Activated CD4-positive, CD25-positive, alpha-beta regulatory T cell treated with anti-CD3 and anti-CD28 coated beads, Interleukin-2, amount 50 U/mL, for 24 hours (primary cell): ENCODE results near the gene LDLRAD3.

ENCODE experiments used
- ATAC-seq, 2 donors: fragments of 150-1000 bp; cut with Tn5 transposase; one replicate each; pipeline ENCODE4 v1.10.0; 2021; ENCODE audit warnings: mild to moderate bottlenecking in 1 of 2, moderate library complexity in 1 of 2

The LDLRAD3 gene

GRCh38 chr11:35963911-35964310 is 20.0 kb downstream of the LDLRAD3 start:
- ATAC-seq, result no peak

DNA sequence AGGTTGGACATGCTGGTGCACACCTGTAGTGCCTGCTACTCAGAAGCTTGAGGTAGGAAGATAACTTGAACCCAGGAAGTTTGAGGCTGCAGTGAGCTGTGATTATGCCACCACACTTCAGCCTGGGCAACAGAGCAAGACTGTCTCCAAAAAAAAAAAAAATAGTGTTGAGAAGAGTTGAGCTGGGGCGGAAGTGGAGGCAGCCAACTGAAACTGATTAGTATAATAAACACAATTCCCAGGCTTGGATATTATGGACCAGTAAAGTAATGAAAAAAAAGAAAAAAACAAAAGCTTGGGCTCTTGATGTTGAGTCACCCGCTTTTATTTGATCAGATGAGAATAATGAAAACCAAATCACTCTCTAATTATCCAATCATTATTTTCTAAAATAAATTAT is 21.0 kb downstream of the LDLRAD3 start:
- no peak for ATAC-seq

- no peak for ATAC-seq
These were observed 23.2 kb downstream of the LDLRAD3 start for GRCh38 chr11:35967042-35967441.

DNA sequence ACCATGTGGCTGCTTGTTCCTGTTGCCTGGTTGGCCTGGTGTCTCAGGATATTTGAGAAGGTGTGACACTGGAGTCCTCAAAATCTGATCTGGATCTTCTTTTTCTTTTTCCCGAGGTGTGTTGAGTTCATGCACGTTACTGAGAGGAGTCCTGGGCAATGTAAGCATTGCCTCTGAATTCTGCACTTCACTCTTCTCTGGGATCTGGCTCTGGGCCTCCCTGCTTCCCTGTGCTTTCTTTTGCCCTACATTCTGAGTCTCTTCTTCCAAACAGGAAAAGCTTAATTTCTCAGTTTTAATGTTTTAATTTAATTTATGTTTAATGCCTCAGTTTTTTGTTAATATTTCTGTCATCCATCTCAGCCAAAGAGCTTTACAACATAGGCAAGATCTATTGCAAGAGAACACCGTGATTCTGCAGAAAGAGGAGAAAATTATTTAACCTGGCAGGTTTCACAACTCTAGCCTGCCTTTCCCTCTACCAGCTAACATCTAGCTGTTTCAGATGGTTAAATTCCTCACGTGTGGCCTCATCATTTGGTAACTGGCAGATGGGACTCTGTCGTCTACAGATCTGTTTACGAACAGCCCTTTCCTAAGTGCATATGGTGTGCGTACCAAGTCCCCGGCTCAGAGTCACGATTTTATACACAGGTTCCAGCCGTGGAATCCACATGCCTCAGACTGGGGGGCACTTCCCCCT is 24.7 kb downstream of the LDLRAD3 start:
- ATAC-seq, result no peak

DNA sequence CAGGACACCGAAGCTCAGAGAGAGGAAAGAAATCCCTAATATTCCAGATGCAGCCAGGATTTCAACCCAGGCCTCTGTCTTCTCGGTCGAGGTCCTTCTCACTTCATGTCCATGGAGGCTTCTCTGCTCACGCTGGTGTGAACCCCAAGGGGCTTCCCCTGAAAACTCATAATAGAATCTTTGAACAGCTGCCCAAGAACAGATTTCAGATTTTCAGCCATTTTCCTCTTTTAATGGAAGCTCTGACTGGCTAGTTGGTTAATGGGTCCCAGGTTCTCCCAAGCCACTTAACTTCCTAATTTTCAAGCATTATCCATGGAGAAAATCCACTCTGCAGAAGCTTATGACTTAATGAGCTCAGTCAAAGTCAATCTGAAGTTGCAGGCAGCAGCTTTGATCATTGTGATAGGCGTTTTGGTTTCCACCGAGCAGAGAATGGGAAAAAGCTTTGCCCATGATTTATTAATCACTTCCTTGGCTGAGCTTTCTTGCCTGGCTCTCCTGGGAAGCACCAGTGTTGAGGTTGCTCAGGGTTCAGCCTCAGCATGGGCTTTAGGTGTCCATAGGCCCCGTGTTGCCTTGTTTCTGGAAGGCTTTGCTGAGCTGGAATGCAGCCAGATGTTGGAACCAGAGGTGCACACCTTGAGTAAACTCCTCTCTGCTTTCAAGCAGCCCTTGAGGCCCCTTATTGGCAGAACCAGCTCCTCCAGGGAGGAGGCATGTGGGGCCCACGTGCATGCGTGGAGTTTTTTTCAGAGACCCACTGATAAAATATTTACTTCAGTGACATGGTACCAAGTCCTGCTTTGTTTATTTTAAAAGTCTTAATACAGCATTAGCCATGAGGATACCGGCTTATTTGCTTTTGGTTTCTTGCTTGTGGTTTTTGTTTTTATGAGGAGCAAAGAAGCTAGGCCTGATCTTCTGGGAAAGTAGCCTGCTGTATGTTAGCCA is 25.5 kb downstream of the LDLRAD3 start:
- no peak for ATAC-seq

DNA sequence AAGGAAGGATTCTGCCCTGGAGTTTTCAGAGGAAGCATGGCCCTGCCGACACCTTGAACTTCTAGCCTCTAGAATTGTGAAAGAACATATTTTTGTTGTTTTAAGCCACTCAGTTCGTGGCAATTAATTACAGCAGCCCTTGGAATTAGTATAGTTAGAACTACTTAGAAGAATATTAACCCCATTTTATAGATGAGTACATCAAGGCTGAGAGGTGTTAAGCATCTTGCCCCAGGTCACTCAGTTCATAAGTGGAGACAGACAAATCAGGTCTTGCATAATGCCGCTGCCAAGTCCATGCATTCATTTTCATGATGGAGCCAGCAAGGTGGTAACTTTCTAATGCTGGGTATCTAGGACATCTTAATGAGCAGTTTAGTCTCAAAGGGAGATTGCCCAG is 26.6 kb downstream of the LDLRAD3 start:
- no peak for ATAC-seq

DNA sequence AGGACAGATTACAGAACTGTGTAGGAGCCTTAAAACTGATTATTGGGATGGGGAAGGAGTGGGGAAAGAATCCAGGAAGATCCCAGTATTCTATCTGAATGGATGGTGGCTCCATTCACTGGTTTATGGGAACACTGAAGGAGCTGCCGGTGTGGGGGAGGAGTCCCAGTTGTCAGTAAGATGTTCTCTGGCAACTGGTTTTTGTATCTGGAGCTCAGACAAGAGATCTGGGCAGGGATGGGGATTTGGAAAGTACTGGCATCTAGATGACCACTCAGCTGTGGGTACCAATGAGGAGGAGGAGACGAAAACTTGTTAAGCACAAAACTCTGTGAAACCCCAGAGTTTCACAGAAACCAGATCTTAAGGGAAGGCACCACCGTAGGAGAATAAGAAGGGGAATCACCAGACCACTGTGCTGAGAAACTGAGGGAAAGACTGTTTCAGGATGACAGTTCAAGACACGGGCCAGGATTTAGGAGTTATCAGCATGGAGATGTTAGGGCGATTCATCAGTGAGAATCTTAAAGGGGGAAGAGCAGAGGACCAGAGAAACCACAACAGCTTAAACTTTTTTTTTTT is 28.1 kb downstream of the LDLRAD3 start:
- no peak for ATAC-seq

- no peak for ATAC-seq
These were observed 31.2 kb downstream of the LDLRAD3 start for GRCh38 chr11:35974882-35975589.

- no peak for ATAC-seq
These were observed 32.6 kb downstream of the LDLRAD3 start for GRCh38 chr11:35976434-35976833.

GRCh38 chr11:35978183-35978582 is 34.3 kb downstream of the LDLRAD3 start:
- ATAC-seq, result no peak

DNA sequence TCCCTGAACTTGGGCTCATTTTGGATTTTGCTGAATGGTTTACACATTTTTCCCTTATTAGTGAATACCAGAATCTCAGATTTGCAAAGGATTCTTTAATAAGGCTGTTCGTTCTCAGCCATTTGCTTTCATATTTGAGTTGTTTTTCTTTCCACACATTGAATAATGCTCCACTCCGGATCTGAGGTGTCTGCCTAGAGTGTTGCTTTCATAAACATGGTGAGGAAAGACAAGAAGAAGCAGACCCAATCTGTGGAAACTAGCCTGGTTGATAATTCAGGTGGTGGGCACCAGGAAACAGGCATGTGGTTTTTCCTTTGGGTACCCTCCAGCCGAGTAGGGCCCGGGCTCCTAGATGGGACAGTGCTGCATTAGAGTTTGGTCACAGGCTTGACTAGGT is 35.0 kb downstream of the LDLRAD3 start:
- no peak for ATAC-seq

DNA sequence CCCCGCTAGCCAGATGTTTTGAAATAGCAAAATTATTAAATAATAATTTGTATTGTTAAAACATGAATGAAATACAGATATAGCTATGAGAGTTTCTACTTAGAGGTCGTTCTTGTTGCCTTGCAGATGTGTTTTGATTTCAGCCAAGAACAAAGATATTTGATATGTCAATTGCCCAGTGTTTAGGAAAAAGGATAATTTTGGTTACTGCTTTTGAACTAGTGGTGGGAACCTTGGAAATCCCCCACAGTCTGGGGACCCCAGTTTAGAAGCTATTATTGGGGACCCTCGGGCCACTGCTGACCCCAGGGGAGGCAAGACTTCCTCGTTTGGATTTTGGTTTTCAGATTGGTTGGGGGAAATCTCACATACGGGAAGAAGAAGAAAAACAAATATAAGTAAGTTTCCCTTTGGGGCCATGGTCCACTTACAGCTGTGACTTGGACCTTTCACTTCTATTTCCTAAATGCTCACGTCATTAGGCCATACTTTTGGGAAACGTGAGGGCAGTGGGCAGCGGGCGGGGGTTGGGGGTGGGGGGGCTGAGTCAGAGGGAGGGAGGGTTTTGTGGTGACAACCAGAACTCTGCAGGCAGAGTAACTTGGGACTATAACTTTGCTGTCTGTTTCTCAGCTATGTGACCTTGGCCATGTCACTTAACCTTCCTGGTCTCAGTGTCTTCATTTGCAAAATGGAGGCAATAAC is 37.0 kb downstream of the LDLRAD3 start:
- no peak for ATAC-seq

DNA sequence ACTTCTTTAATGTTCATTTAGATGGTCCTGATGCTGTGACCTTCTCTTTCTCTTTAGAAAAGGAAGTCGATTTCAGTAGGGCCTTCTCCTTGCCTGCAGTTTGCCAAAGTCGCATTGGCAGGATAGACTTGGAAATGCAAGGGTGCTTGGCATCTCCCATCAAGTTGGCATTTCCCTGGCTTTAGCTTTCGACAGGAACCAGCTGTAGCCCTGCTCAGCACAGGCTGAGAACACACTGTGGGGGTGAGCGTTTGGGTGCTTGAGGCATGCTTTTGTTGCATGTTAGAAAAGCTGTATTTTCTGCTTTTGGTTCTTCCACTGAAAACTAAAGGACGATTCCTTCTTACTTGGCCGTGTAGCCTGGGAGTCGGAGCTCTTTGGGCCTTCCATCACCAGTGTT is 37.7 kb downstream of the LDLRAD3 start:
- no peak for ATAC-seq

- ATAC-seq, result no peak
These were observed 38.2 kb downstream of the LDLRAD3 start for GRCh38 chr11:35982061-35982460.

DNA sequence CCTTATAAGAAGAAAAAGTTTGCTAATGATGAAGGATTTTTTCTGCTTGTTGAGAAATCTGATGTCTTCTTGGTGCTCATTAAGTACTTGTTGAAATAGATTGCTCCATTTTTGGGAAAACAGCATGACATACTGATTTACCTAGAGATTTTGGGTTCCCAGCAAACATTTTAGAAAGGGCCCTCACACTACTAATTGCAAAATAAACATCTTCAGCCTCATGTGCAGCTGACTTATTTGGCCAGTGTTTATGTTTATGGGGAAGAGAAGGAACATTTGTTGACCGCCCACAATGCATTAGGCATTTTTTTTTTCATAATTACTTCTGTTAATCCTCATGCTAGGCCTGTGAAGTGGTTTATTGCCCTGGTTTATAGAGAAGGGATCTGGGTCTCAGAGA is 40.1 kb downstream of the LDLRAD3 start:
- no peak for ATAC-seq

DNA sequence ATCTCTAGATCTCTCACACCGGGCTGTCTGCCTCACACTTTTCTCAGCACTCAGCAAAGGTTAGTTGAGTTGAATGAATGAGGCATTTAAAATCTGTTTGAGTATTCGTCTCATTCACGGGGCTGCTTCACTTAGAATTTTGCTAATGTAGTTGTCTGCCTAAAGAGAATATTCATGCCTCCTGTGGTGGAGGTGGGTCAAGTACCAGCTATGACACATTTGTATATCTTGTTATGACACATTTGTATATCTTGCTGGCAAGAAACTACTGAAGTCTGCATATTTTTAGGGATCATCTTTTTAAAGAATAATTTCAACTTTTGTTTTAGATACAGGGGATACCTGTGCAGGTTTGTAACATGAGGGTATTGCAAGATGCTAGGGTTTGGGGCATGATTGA is 43.1 kb downstream of the LDLRAD3 start:
- no peak for ATAC-seq

- ATAC-seq, result no peak
These were observed 46.3 kb downstream of the LDLRAD3 start for GRCh38 chr11:35990170-35990569.

DNA sequence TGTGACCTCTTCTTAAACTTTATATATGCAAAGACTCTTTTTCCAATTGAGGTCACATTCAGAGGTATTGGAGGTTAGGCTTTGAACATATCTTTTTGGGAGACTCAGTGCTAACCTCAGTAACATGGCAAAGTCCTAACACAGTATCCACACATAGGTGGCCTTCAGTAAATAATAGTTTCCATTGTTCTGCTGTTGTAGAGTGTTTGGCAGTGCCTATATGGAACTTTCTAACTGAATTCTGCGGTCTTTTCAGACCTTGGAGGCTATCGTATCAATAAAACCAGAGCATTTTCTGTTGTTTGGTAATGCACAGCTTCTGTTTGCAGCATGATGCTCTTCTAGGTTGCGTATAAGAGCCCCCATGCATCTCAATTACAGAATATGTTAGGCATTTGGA is 47.0 kb downstream of the LDLRAD3 start:
- no peak for ATAC-seq

DNA sequence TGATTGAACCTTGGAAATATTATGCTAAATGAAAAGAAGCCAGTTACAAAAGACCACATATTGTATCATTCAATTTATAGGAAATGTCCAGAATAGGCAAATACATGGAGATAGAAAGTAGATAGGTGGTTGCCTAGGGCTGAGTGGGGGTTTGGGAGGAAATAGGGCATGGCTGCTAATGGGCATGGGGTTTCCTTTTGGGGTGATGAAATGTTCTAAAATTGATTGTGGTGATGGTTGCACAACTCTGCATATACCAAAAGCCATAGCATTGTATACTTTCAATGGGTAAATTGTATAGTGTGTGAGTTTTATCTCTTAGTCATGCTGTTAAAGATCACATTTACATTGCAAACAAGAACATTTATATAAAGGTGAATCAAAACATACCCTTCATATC is 48.7 kb downstream of the LDLRAD3 start:
- ATAC-seq, result no peak

DNA sequence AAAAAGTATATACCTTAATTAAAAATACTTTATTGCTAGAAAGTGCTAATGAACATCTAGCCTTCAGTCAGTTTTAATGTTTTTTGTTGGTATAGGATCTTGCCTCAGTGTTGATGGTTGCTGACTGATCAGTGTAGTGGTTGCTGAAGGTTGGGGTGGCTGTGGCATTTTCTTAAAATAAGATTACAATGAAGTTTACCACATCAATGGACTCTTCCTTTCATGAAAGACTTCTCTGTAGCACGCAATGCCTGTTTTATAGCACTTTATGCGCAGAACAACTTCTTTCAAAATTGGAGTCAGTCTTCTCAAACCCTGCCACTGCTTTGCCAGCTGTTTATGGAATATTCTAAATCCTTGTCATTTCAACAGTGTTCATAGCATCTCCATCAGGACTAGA is 50.6 kb downstream of the LDLRAD3 start:
- no peak for ATAC-seq

DNA sequence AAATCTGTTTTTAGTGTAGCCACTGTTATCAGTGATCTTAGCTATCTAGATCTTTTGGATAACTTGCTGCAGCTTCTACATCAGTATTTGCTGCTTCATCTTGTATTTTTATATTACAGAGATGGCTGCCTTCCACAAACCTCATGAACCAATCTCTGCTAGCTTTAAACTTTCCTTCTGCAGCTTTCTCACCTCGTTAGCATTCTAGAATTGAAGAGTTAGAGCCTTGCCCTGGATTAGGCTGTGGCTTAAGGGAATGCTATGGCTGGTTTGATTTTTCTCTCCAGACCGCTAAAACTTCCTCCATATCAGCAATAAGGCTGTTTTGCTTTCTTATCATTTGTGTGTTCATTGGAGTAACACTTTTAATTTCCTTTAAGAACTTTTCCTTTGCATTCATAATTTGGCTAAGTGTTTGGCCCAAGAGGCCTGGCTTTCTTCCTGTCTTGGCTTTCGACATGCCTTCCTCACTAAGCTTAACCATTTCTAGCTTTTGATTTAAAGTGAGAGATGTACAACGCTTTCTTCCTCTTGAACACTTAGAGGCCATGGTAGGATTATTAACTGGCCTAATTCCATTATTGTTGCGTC is 51.9 kb downstream of the LDLRAD3 start:
- no peak for ATAC-seq

DNA sequence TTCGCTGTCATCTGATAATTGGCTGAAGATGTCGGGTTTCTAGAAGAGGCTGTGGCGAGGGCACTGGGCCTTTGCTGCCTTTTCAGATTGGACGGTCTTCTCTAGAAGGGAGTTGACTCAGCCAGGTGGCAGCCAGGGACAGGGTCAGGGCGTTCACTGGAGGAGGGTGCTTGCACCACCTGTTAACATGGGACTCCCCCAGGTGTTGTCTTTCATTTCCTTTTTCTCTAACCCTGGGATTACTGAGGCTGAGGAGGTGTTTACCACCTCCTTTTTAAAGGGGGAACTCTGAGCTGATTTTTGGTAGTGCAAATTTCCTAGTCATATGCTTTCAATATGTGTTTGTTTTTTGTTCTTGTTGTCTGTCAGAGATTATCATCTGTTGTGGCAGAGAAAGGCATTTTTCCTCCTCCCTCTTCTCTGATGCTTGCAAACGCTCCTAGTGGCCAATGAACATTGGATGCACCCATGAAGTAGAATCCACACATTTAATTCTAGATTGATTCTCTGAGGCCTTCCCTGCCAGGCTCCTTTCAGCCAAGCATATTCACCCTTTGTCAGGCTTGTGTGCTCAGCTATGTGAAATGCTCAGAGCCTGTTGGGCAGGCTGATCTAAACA is 54.1 kb downstream of the LDLRAD3 start:
- no peak for ATAC-seq
